HG03378 (cell line): Measurements from ENCODE around the gene RNF220.

Source experiments
- ATAC-seq: cut with Tn5 transposase; IDR thresholded peaks from one replicate; pipeline ENCODE4 v1.9.1; 2021; ENCODE audit warnings: mild to moderate bottlenecking, moderate library complexity; ENCODE audit not compliant: unreplicated experiment

RNF220 gene

DNA sequence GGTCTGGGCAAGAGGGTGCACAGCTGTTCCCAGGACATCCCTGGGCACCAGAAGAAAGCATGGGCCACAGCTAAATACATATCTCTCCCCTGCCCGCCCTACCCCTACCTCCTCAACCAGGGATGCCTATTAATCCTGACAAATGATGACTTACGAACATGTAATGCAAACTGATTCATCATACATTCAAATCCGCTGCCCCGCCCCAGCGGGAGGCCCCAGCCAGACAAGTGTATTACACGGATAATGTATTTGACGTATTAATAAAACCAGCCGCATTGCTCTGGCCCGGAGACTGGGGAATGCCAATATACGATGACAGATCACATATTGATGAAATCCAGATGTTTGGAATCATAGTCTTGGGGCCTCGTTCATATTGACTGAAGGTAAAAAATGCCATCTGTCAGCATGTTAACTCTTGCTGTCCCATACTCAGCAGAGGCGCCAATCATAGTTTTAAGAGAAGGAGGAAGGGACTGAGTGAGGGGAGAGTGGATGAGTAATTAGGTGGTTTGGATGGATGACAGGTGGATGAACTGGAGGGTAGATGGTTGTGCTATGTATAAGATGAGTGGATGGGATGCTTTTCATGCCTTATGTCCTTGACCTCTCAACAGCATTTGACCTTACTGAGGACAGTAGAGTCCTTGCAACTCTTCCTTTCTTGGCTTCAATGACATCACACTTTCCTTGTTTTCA is 201.0 kb downstream of the RNF220 start:
- no peak for ATAC-seq

DNA sequence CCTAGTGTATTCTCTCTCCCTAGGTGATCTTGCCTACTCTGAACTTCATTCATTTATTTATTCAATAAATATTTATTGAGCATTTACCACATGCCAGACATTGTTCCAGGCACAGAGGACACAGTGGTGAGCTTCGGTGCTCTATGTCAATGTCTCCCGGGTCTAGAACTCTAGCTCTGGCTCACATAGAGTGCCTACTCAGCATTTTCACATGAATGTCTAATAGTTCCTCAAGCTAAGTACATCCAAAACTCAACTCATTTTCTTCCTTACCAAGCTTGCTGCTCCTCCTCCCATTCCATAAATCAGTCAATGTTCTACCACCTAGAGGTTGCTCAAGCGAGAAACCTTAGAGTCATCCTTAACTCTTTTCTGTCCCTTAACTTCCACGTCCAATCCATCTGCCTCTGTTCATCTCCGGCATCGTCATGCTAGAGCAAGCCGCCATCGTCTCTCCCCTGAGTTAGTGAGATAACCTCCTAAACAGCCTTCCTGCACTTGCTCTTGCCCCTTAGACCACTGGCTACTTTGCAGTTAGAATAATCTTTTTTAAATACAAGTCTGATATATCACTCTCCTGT is 201.7 kb downstream of the RNF220 start:
- no peak for ATAC-seq

DNA sequence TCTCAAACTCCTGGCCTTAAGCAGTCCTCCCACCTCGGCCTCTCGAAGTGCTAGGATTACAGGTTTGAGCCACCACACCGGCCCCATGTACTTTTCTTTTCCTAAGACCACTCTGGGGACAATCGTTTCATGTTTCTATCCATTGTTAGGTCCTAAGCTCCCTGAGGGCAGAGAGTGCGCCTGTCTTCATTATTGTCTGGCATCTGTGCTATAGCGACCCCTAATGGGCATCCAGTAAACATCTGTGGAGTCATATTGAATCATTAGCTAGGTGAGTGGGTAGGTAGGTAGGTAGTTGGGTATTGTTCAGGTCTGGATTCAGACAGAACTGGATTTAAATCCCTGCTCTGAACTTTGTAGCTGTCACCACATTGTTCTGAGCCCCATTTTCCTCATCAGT is 203.1 kb downstream of the RNF220 start:
- no peak for ATAC-seq

DNA sequence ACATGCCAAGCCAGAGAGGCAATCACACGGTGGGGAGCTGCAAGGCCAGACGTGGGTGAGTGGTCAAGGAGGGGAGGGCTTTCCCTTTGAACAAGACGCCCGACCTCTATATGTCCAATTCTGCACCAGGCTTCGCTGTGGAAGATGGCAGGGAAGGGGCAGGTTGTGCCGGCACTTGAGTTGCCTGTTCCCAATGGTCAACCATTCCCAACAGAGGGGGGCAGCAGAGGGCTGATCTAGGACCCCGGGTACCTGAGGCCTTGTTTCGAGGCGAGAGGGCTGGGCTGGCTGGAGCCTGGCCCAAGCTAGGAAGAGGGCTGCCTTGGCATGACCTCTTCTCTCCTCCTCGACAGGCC is 204.3 kb downstream of the RNF220 start:
- ATAC-seq = no peak

DNA sequence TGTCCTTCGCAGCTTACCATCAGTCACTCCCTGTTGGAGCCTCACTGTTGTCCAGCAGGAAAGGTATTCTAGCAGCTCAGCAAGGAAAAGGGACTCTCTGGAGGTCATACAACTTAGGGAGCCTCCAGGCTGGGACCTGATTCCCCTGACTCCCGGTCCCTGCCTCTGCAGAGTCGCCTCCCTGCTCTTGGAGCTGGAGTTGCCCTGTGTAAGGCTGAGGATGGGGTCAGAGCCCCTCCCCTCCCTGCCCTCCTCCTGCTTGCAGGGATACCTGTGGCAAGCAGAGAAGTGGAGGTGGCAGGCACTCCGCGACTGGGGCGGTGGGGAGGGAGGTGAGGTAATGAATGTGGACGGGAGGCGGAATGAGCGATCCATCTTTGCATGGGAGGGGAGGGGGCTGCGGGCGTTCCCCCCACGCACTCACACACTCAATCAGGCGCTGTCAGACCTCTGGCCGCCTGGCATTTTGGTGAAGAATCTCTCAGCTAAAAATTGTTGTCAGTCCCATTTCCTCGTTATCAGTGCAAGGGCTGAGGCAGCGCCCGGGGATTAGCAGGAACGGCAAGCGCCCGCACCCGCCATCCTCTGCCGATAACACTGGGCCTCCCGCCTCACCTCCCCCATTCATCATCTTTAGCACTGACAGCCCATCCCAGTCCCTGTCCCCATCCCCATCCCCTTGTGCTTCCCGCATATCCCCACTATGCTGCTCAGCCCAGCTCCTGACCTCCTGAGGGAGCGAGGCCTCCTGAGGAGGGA is 204.9 kb downstream of the RNF220 start:
- ATAC-seq = no peak

DNA sequence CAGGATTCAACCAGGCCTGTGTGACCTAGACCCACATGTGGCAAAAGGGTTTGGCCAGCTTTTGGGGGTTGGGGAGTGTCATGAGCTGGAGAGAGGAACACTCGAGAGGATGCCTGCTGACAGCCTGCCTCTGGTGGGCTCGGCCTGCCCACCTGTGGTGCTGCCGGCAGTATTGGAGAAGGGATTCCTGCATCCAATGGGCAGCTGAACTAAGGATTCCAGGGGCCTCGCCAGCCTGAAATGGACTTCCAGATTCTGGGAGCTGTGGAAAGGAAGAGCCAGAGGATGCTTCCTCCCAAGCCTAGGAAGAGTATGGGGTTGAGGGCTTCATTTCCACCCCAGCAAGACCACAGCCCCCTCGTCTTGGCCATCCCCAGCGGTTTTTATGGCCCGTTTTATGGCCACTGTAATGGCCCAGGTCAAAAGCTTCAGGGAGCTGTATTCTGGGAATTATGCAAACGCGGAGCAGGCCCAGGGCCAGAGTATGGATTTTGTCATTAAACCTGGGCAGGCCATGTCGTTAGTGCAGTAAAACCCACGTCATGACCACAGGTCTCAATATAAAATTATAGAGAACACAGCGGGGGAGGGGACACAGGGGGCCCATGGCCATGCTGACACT is 205.6 kb downstream of the RNF220 start:
- ATAC-seq = no peak

DNA sequence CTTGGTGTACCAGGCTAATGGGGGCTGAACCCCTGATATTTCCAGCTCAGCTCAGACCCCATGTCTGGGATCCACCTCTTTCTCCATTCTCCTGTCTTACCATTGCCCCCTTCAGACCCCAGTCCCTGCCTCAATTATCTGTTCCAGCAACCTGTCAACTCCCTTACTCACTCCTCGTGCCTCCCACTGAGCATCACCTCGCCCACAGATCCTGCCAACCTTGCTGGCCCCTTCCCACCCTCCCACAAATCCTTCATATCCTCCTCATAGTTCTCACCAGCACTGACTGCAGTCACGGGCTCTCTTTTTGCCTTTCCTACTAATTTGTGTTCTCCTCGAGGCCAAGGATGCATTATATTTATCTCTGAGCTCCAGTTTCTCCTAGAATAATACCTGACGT is 206.4 kb downstream of the RNF220 start:
- ATAC-seq = no peak

DNA sequence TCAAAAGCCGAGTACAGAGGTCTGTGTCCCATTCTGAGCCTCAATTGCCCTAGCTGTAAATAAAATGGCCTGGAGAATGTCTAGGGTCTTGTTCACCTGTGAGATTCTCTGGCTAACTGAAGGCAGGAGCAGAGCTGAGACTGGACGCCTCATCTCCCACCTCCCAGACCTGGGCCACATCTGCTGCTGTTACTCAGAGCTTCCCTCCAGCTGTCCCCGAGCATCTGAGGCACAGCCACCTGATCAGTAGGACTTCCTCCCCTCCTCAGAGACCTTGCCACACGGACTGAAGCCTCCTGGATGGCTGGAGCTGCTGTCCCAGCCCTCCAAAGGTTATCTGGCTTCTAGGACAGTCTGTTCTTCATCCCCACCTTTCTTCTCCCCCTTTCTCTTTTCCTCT is 206.8 kb downstream of the RNF220 start:
- ATAC-seq = no peak

DNA sequence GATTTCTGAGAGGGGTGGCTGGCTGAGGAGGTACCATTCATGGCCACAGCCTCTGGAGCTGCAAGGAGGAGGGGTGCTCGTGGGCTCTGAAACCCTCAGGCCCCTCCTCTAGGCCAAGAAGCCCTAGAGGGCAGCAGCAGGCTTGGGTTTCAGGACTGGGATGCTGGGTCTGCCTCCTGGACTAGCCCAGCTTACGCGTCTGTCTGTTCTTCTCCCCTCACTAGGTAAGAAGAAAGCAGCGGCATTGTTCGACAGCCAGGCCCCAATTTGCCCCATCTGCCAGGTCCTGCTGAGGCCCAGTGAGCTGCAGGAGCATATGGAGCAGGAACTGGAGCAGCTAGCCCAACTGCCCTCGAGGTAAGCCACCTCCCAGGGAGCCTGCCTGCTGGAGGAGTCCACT is 208.9 kb downstream of the RNF220 start:
- no peak for ATAC-seq

DNA sequence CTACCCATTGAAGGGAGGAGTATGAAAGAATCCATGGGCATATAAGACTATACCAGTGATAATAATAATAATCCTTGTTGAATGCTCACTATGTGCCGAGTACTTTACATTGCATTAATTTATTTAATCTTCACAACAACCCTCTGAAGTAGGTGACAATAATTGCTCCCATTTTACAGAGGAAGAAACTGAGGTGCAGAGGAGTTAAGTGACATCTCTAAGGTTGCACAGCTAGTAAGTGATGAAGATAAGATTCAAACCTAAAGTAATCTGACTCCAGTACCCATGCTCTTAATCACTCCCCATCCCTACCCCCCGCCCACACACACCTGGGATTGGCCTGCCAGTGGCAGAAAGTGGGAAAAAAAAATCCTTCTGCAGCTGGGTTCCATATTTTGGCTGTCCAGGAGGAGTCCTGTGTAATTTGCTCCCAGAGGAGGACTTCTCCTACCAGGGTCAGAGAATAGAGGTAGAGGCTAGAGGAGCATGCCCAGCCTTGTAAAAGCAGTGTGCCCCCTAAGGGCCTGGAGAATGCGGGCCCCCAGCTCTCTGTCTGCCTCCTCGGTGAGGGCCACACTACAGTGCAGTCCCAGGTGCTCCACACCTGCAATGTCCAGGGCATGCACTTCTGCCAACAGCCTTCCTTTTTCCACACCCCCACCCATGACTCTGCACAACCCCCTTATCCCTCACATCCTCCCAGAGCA is 211.4 kb downstream of the RNF220 start:
- no peak for ATAC-seq

DNA sequence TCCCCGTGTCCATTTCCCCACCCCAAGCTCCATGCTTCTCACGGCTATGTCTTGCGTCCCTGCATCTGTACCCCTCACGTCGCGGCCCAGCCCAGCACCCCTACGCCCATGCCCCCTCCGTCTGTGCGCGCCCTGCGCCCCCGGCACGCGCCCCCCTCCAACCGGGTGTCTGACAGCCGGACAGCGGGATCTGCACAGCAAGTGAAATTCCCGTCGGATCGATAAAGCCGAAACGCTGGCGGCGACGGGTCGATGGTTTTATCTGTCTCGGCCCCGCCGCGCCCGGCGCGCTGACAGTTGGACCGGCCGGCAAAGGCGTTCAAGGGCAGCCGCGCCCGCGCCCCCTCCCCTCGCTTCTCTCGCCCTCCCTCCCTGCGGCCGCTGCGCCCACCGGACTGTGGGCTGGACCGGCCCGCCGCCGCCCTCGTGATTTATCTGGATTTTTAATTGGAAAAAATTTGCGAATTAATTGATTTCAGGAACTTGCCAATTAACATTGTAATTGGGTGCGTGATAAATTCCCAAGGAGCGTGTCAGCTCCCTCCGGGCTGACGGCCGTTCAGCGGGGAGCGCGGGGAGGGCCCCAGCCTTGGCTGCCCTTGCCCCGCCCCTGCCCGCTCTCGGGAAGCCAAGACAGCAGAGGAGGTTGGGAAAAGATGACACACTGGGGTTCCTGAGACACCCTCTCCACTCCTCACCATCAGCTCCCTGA is 212.1 kb downstream of the RNF220 start:
- no peak for ATAC-seq

DNA sequence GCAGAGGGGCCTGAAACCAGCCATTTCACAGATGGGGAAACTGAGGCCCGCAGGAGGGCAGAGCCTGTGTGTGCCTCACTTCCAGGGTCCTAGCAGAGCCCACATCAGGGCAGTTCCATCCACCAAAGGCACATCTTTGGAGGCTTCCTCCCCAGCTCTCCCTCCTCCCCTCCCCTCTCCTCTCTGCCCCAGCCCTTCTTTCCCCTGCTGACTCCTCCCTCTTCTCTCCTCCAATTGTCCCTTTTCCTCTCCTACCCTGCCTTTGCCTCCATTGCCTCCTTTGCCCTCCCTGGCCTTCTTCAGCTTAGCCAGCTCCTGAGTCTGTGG is 212.6 kb downstream of the RNF220 start:
- no peak for ATAC-seq

DNA sequence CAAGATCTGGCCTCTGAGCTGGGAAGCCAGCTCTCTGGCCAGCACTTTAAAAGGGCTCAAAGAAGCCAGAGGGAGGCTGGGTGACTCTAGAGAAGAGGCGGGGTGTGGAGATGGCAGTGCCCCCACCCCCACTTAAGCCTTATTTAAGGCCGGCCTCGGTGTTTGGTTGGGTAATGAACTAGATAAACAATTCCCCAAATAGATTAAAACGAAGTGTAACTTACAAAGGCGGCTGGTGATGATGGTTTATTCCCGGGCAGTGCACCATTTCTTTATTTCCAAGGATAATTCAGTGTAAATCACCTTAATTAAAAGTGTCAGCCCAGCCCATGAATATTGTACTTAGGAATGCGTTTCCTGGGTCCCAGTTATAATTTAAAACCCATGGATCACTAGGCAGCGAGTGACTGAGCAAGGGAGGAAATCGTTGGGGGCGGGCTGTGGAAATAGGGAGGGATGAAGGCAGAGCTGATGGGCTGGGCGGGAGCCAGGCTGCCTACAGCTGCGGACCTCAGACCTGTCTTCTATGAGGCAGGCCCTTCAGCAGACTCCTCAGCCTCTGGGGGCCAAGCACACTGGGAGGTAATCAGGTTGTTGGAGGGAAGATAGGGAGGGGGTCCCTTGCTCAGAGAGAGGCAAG is 214.3 kb downstream of the RNF220 start:
- ATAC-seq = no peak

DNA sequence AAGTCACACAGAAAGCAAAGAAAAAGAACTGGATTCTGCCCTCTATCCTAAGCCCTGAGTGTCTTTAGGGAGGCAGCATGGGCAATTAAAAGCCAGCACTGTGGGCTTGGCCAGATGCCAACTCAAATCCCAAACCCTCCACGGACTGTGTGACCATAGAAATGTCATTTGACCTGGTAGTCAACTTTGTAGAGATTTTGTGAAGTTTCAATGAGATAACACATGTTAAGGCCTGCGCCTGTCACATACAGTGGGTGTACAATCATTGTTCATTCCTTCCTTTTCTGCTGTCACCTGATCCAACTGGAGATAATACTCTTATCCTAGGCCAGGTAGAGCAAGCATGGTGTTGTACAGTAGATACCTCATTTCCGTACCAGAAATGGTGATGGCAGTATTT is 215.0 kb downstream of the RNF220 start:
- ATAC-seq = no peak

DNA sequence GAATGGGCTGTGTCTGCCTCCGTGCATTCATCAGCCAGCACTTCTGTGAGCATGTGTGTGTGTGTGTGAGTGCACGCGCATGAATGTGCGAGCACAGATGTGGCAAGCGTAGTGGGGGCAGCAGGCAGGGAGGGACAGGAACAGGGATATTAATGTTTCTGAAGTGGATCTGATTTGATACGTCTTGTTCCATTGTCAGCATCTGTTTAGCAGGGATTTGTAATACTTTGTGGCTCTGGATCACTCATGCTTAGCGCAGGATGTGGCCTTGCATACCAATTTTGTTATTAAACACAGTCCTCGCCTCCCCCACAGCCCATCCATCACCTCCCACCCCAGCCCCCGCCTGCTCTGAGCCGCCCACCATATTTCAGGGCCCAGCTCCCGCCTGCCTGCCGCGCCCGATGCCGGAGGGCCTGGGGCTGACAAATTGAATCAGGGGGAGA is 216.8 kb downstream of the RNF220 start:
- ATAC-seq = no peak

DNA sequence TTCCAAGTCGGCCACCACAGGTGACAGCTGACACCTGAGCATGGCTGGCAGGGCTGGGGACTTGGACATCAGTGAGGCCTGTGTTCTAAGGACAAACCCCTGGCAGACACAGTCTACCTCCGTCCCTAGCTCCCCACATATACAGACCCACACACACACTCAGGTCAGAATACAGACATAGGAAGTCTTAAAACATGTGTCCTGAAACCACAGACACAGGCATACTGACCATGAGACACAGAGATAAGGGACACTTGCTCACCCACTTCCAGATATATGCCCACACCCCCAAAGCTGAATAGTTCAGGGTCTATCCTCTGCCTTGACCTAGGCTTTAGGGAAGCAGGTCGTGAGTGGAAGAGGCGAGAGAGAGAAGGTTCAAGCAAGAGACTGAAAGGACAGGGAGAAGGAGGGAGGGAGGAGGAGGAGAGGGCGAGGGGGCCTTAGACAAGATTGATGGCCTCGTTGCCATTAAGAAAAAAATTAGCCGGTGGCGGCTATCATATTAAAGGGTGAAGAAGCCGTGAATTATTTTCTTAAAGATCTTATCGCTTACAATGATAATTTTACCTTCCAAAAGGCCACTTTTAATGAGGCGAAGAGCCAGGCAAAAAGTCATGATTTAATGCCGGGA is 219.3 kb downstream of the RNF220 start:
- ATAC-seq = no peak

DNA sequence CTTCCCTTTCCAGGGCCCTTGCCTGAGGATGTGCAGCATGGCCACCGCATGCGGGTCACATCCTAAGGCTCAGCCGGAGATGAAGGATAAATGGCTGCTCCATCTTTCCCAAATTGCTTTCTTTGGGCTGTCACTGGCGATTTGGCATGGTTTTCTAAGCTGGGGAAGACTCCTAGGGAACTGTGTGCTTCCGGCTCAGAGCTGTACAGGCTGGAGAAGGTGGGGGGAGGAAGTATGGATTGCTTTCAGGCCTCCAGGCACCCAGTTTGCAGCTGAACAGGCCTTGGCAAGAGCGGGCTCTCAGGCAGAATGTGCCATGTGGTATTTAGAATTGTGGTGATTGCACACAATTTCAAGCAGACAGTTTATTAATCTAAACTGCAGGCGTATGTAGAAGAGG is 220.3 kb downstream of the RNF220 start:
- ATAC-seq = no peak

DNA sequence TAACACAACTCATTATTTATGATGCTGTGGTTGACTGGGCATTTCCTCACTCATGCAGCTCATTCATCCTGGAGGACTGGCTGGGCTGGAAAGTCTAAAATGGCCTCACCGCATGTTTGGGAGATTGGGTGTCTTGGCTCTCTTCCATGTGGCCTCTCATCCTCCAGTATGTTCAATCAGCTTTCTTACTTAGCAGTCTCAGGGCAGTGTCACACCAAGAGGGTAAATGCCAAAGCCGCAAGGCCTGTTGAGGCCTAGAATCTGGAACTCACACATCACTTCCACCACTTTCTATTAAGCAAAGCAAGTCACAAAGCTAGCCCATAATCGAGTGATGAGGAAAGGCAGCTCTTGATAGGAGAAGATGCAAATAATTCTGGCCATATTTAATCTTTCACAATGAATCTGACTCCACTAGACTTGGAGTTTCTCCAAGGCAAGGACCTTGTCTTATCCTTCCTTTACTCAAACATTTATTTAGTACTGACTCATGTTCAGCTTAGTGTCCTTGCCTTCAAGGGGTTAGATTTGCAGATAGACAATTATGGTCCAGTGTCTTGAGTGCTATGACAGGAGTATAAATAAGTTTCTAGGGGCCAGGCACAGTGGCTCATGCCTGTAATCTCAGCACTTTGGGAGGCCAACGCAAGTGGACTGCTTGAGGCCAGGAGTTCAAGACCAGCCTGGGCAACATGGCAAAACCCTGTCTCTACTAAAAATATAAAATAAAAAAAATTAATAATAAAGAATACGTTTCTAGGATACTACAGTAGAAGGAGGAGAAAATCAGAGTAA is 224.1 kb downstream of the RNF220 start:
- ATAC-seq = no peak

DNA sequence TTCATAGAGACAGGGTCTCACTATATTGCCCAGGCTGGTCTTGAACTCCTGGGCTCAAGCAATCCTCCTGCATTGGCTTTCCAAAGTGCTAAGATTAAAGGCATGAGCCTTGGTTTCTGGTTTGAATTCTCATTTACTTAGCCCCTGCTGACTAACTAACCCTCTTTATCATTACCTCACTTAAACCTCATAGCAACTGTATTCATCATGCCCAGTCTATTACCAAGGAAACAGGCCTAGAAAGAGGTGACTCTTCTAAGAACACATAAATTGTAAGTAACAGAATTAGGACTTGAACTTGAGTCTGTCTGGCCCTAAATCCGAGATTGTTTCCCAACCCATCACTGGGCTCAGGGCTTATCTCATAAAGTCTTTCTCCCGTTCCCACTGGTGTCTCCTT is 225.1 kb downstream of the RNF220 start:
- no peak for ATAC-seq
